Caco-2 (cell line): ENCODE data around the gene NELFCD. TPM values are rescaled to one million over a fixed set of nuclear protein-coding genes. Genes with fewer than 3 reads are reported as not detected.

ENCODE experiments used
- BruUV-seq: library from RNA; stranded (reverse); fragments of 400-500 nt; replicated peaks from 2 replicates; lab custom pipeline; 2021; lab: Mats Ljungman, UMichigan
- CTCF ChIA-PET: fragments of 300-600 bp; sonication (Branson Sonifier 250); formaldehyde crosslinking; loops from one replicate; lab custom pipeline; 2022; ENCODE audit warnings: antibody characterized with exemption; lab: Charles Lee
- POLR2A ChIA-PET: fragments of 300-600 bp; sonication (Branson Sonifier 250); formaldehyde crosslinking; loops from one replicate; lab custom pipeline; 2022; ENCODE audit warnings: antibody characterized with exemption; lab: Charles Lee
- DNase-seq, 2 experiments: peaks; one replicate each; pipeline versions ENCODE4 v3.0.0 to v3.0.0-alpha.2; 2020 to 2022
- H3K27me3 ChIP-seq: replicated peaks from 2 replicates; pipeline ENCODE4 v1.6.0; 2011; ENCODE audit warnings: low read length; ENCODE audit not compliant: control insufficient read depth, insufficient read depth
- H3K36me3 ChIP-seq: 2 replicates; pipeline ENCODE4 v1.5.1; 2011; ENCODE audit warnings: low read length; ENCODE audit not compliant: control insufficient read depth, insufficient read depth
- H3K4me1 ChIP-seq: fragments of 250-450 bp; sonication (Bioruptor Pico); 2 replicates; pipeline ENCODE4 v1.5.1; 2020; ENCODE audit warnings: mild to moderate bottlenecking
- H3K4me3 ChIP-seq: 2 replicates; pipeline ENCODE4 v1.5.1; 2011; ENCODE audit warnings: low read depth, mild to moderate bottlenecking, control low read depth, low read length
- H3K9me3 ChIP-seq: fragments of 250-450 bp; sonication (Bioruptor Pico); 2 replicates; pipeline ENCODE4 v1.5.1; 2020; ENCODE audit warnings: mild to moderate bottlenecking, moderate library complexity
- H3K27ac Mint-ChIP-seq: one replicate; pipeline ENCODE4 v1.8.0; 2022; ENCODE audit warnings: mixed read lengths; ENCODE audit not compliant: unreplicated experiment
- H3K27me3 Mint-ChIP-seq: one replicate; pipeline ENCODE4 v1.8.0; 2022; ENCODE audit warnings: mixed read lengths; ENCODE audit not compliant: insufficient read depth, unreplicated experiment
- H3K36me3 Mint-ChIP-seq: one replicate; pipeline ENCODE4 v1.8.0; 2022; ENCODE audit warnings: mild to moderate bottlenecking, mixed read lengths; ENCODE audit not compliant: insufficient read depth, unreplicated experiment
- H3K4me1 Mint-ChIP-seq: one replicate; pipeline ENCODE4 v1.8.0; 2022; ENCODE audit warnings: low read depth, mixed read lengths; ENCODE audit not compliant: unreplicated experiment
- H3K4me3 Mint-ChIP-seq: one replicate; pipeline ENCODE4 v1.8.0; 2022; ENCODE audit warnings: mild to moderate bottlenecking, moderate library complexity, mixed read lengths; ENCODE audit not compliant: unreplicated experiment
- H3K9me3 Mint-ChIP-seq: one replicate; pipeline ENCODE4 v1.8.0; 2022; ENCODE audit warnings: mixed read lengths; ENCODE audit not compliant: unreplicated experiment
- intact Hi-C: fragments of 100-400 bp; cut with micrococcal nuclease; formaldehyde crosslinking; loops from one replicate; pipeline ENCODE4 v1.10.0; 2022; ENCODE audit not compliant: unreplicated experiment
- total RNA-seq: library from RNA; stranded (reverse); gene quantifications from 2 replicates; pipeline ENCODE4 v1.2.3, GENCODE V29; 2022
- TF ChIP-seq, protein P1 (sequence below), 2 experiments: fragments of 200-600 bp in 1 of 2; IDR thresholded peaks; 1 replicate in 1 of 2; 2 replicates in 1 of 2; pipeline versions ENCODE4 v1.5.1 to v1.8.0; 2011 to 2022; ENCODE audit warnings: antibody characterized with exemption in 1 of 2, control low read depth in 1 of 2, inconsistent platforms in 1 of 2, low read depth in 1 of 2, low read length in 1 of 2, mild to moderate bottlenecking in 1 of 2, moderate library complexity in 1 of 2; ENCODE audit not compliant: insufficient read depth in 1 of 2, severe bottlenecking in 1 of 2, unreplicated experiment in 1 of 2

The NELFCD gene
- total RNA-seq, 1 experiment from 2014 or later: 230 TPM

DNA sequence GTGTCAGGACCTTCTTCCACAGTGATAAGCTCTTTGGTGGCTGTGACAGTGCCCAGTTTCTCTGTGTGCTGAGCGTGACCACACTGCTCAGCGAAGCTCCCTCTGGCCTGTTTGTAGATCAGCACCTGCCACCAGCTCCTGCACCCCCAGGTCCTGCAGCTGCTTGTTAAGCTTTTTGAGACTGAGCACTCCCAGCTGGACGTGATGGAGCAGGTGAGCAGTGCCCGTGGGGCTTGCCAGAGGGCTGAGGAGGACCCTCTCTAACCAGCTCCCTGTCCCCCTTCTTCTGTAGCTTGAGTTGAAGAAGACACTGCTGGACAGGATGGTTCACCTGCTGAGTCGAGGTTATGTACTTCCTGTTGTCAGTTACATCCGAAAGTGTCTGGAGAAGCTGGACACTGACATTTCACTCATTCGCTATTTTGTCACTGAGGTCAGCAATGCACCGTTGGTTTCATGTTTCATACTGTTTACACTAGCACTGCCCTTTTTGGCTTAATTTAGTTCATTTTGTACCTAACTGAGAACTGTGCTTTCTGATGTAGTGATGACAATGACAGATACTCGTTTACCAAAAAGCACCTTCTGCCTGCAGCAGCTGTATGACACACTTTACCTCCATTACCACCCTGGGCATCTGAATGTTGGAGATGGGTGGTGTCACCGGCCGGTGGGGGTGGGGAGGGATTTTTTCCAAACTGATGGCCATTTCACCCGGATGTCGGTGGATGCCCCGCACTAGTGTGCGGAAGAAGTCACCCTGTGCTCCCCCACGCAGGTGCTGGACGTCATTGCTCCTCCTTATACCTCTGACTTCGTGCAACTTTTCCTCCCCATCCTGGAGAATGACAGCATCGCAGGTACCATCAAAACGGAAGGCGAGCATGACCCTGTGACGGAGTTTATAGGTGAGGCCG is 12.5 kb downstream of the NELFCD start:
- no TSS peak for BruUV-seq
- no peak overlapping the region for H3K4me3 ChIP-seq
- ChIA-PET POLR2A (interaction anchor here (0.7 to 2.6 kb wide), 4 partner anchors 12 to 605 kb away, joined by 3 to 17 read pairs (median 10); partner anchors contain the start of genes ATP5F1E and NELFCD), CTCF (interaction anchor here (0.5 to 0.9 kb wide), 4 partner anchors 12 to 691 kb away, joined by 3 to 7 read pairs (median 4); partner anchors contain the start of gene NELFCD)
- H3K27me3 ChIP-seq: no peaks in the 10 kb centered on the region
- H3K9me3 ChIP-seq: no peaks in the 10 kb centered on the region
- Mint-ChIP-seq H3K36me3 (peaks cover 100% of the 10 kb centered on the region), H3K27ac (no peak overlapping the region), H3K4me3 (no peak overlapping the region), H3K27me3 (no peaks in the 10 kb centered on the region), H3K9me3 (no peaks in the 10 kb centered on the region), H3K4me1 (peaks cover 19% of the 10 kb centered on the region)
- TF ChIP-seq, protein P1, sequence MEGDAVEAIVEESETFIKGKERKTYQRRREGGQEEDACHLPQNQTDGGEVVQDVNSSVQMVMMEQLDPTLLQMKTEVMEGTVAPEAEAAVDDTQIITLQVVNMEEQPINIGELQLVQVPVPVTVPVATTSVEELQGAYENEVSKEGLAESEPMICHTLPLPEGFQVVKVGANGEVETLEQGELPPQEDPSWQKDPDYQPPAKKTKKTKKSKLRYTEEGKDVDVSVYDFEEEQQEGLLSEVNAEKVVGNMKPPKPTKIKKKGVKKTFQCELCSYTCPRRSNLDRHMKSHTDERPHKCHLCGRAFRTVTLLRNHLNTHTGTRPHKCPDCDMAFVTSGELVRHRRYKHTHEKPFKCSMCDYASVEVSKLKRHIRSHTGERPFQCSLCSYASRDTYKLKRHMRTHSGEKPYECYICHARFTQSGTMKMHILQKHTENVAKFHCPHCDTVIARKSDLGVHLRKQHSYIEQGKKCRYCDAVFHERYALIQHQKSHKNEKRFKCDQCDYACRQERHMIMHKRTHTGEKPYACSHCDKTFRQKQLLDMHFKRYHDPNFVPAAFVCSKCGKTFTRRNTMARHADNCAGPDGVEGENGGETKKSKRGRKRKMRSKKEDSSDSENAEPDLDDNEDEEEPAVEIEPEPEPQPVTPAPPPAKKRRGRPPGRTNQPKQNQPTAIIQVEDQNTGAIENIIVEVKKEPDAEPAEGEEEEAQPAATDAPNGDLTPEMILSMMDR (IDR thresholded peaks at IDR 0.05; ENCODE audit: insufficient read depth in 1 of 2, low read depth in 1 of 2, low read length in 1 of 2, severe bottlenecking in 1 of 2, unreplicated experiment in 1 of 2): no peak
- H3K4me1 ChIP-seq: peaks cover 15% of the 10 kb centered on the region
- intact Hi-C loops: no loop called here
- peaks cover 28% of the 10 kb centered on the region for H3K36me3 ChIP-seq
- peak in 1 of 2 experiments; percentile 41 for DNase-seq

DNA sequence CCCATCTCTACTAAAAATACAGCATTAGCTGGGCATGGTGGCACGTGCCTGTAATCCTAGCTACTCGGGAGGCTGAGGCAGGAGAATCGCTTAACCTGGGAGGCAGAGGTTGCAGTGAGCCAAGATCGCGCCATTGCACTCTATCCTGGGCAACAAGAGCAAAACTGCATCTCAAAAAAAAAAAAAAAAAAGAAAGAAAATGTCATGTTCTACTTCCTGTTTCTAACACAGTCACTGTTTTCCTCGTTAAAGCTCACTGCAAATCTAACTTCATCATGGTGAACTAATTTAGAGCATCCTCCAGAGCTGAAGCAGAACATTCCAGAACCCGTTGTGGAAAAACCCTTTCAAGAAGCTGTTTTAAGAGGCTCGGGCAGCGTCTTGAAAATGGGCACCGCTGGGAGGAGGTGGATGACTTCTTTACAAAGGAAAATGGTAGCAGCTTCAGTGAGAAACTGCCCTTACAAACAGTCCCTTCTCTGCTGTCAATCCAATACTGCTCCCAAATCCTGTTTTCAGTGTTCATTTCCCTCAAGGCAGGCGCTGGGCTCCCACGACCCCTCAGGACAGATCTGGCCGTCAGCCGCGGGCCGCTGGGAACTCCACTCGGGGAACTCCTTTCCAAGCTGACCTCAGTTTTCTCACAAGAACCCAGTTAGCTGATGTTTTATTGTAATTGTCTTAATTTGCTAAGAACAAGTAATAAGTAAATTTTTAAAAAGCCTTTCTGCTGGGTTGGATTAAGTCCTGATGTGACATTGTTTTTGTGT is 13.5 kb downstream of the NELFCD start:
- Histone ChIP-seq H3K27me3 (no peaks in the 10 kb centered on the region), H3K36me3 (peaks cover 23% of the 10 kb centered on the region), H3K4me1 (peaks cover 15% of the 10 kb centered on the region), H3K4me3 (no peak overlapping the region), H3K9me3 (no peaks in the 10 kb centered on the region)
- POLR2A ChIA-PET: interaction anchor here (0.6 to 1.6 kb wide), 3 partner anchors 13 to 601 kb away, joined by 3 to 16 read pairs (median 6); partner anchors contain the start of genes ATP5F1E and NELFCD
- BruUV-seq: TSS peak; percentile 46
- peak in 1 of 2 experiments; percentile 23 for DNase-seq
- H3K27me3 Mint-ChIP-seq: no peaks in the 10 kb centered on the region
- no peaks in the 10 kb centered on the region for H3K9me3 Mint-ChIP-seq
- no peak overlapping the region for H3K27ac Mint-ChIP-seq
- TF ChIP-seq, protein P1 (IDR thresholded peaks at IDR 0.05; ENCODE audit: insufficient read depth in 1 of 2, low read depth in 1 of 2, low read length in 1 of 2, severe bottlenecking in 1 of 2, unreplicated experiment in 1 of 2): no peak
- H3K4me1 Mint-ChIP-seq: peaks cover 19% of the 10 kb centered on the region
- intact Hi-C loops: no loop called here
- no peak overlapping the region for H3K4me3 Mint-ChIP-seq
- H3K36me3 Mint-ChIP-seq: peaks cover 100% of the 10 kb centered on the region
- CTCF ChIA-PET: interaction anchor here (0.6 kb wide), 1 partner anchor 14 kb away, joined by 3 read pairs; no protein-coding TSS in a partner anchor
